ENCODE results near the gene PRKCD. TPM values are rescaled to one million over a fixed set of nuclear protein-coding genes. Genes with fewer than 3 reads are reported as not detected.
A peak's percentile ranks its signal among the peaks of the same experiment; 100 is the strongest.

PRKCD gene
- total RNA-seq, 1 experiment from 2014 or later: 19.2 TPM

- TF ChIP-seq NFE2L1 (CRISPR knock-in tag; IDR thresholded peaks at IDR 0.05): 0 out of 2 replicates have a peak, but pooled peaks have one; percentile 44
- TF ChIP-seq JAZF1 (CRISPR knock-in tag; IDR thresholded peaks at IDR 0.05): no peak
- TF ChIP-seq GTF2I (CRISPR knock-in tag; conservative IDR thresholded peaks at IDR 0.05): no peak
- TF ChIP-seq FOXP1 (CRISPR knock-in tag; IDR thresholded peaks at IDR 0.05; ENCODE audit: borderline replicate concordance): peak; percentile 75; the same call in 1 of the 2 replicates
- 0 out of 2 replicates have a peak, but pooled peaks have one; percentile 24 for TF ChIP-seq ESRRA (CRISPR knock-in tag; IDR thresholded peaks at IDR 0.05; ENCODE audit: borderline replicate concordance)
- no peak for TF ChIP-seq EMX1 (CRISPR knock-in tag; IDR thresholded peaks at IDR 0.05)
- no peak for TF ChIP-seq SMAD3 (CRISPR knock-in tag; IDR thresholded peaks at IDR 0.05; ENCODE audit: borderline replicate concordance)
- no peak for TF ChIP-seq NR1H2 (CRISPR knock-in tag; IDR thresholded peaks at IDR 0.05)
- TF ChIP-seq OVOL2 (CRISPR knock-in tag; IDR thresholded peaks at IDR 0.05; ENCODE audit: borderline replicate concordance): no peak
- TF ChIP-seq ZBTB21 (CRISPR knock-in tag; IDR thresholded peaks at IDR 0.05; ENCODE audit: borderline replicate concordance): peak; percentile 17; the same call in 1 of the 2 replicates
- TF ChIP-seq E2F1 (CRISPR knock-in tag; IDR thresholded peaks at IDR 0.05): no peak
- peak; percentile 64; the same call in 1 of the 2 replicates for TF ChIP-seq SP1 (CRISPR knock-in tag; conservative IDR thresholded peaks at IDR 0.05)
- no peak for TF ChIP-seq PRDM15 (CRISPR knock-in tag; IDR thresholded peaks at IDR 0.05)
- no peak for TF ChIP-seq TEAD4 (CRISPR knock-in tag; IDR thresholded peaks at IDR 0.05)
- peak; percentile 94 for TF ChIP-seq HMGXB4 (CRISPR knock-in tag; IDR thresholded peaks at IDR 0.05)
- no peak for TF ChIP-seq CREM (CRISPR knock-in tag; IDR thresholded peaks at IDR 0.05)
- no peak for TF ChIP-seq PREB (CRISPR knock-in tag; IDR thresholded peaks at IDR 0.05; ENCODE audit: borderline replicate concordance)
Observed at GRCh38 chr3:53195602-53196574, 34.9 kb downstream of the PRKCD start (continued).
